H1 (cell line): ENCODE results near the gene SLC16A2.

Source experiments
- ATF2 ChIP-seq: IDR thresholded peaks from 2 replicates; pipeline ENCODE4 v1.6.1; 2012; ENCODE audit warnings: low read length, inconsistent platforms
- CBX5 ChIP-seq: fragments of 300-800, 300-1000 bp; sonication (generic); IDR thresholded peaks from 2 replicates; pipeline ENCODE4 v1.7.1; 2016; ENCODE audit warnings: antibody characterized with exemption, low read length, low read depth
- CTCF ChIP-seq, 3 experiments: IDR thresholded peaks; 1 replicate in 2 of 3; 2 replicates in 1 of 3; pipeline versions ENCODE4 v1.5.1 to v1.6.1; 2011; ENCODE audit warnings: low read length in 3 of 3, mild to moderate bottlenecking in 3 of 3, inconsistent platforms in 2 of 3, low read depth in 1 of 3, moderate library complexity in 1 of 3; ENCODE audit not compliant: insufficient read depth in 1 of 3; ENCODE audit errors: control extremely low read depth in 1 of 3
- JUND ChIP-seq: IDR thresholded peaks from 2 replicates; pipeline ENCODE4 v1.6.1; 2011; ENCODE audit warnings: mild to moderate bottlenecking, improper control_type of control experiment, low read length
- POLR2AphosphoS5 ChIP-seq: IDR thresholded peaks from 2 replicates; pipeline ENCODE4 v1.6.1; 2011; ENCODE audit warnings: low read depth, low read length
- RAD21 ChIP-seq, 2 experiments: IDR thresholded peaks in 1 of 2; conservative IDR thresholded peaks in 1 of 2; 2 replicates each; pipeline ENCODE4 v1.6.1; 2011; ENCODE audit warnings: low read depth in 2 of 2, low read length in 2 of 2, improper control_type of control experiment in 1 of 2, inconsistent platforms in 1 of 2, mild to moderate bottlenecking in 1 of 2, moderate library complexity in 1 of 2
- YY1 ChIP-seq: IDR thresholded peaks from 2 replicates; pipeline ENCODE4 v1.6.1; 2011; ENCODE audit warnings: low read depth, mild to moderate bottlenecking, low read length

DNA sequence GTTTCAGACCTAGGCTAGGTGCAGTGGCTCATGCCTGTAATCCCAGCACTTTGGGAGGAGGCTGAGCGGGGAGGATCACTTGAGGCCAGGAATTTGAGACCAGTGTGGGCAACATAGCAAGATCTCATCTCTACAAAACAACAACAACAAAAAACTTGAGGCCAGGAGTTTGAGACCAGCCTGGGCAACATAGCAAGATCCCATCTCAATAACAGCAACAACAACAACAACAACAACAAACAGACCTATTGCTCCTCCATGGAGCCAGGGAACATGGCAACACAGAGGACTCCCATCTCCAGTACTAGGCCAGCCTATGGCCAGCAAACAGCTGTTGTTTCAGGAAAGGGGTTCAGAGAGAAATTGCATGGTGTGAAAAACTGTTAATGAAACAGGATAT lies 43.4 kb downstream of the SLC16A2 start:
- TF ChIP-seq POLR2AphosphoS5 (no peak), CBX5 (no peak), CTCF (IDR thresholded peaks at IDR 0.05; ENCODE audit: control extremely low read depth in 1 of 3, insufficient read depth in 1 of 3, low read depth in 1 of 3, low read length in 3 of 3) (no peak), YY1 (no peak), JUND (no peak), RAD21 (IDR thresholded peaks at IDR 0.05 in 1 of 2, conservative IDR thresholded peaks at IDR 0.05 in 1 of 2; ENCODE audit: low read depth in 2 of 2, low read length in 2 of 2) (no peak), ATF2 (no peak)
